Measurements from ENCODE around the gene CCM2L. TPM values are rescaled to one million over a fixed set of nuclear protein-coding genes. Genes with fewer than 3 reads are reported as not detected.

The CCM2L gene
- total and polyA plus RNA-seq, 9 of the 15 experiments (the other 6 are each of a cell fraction or from before 2014, with no cell fraction given), result 0.04 TPM; not detected in 8

- no peak for TF ChIP-seq SAP30 (IDR thresholded peaks at IDR 0.05; ENCODE audit: borderline replicate concordance, insufficient read depth, low read depth, low read length, poor library complexity, severe bottlenecking)
- TF ChIP-seq, protein P1, sequence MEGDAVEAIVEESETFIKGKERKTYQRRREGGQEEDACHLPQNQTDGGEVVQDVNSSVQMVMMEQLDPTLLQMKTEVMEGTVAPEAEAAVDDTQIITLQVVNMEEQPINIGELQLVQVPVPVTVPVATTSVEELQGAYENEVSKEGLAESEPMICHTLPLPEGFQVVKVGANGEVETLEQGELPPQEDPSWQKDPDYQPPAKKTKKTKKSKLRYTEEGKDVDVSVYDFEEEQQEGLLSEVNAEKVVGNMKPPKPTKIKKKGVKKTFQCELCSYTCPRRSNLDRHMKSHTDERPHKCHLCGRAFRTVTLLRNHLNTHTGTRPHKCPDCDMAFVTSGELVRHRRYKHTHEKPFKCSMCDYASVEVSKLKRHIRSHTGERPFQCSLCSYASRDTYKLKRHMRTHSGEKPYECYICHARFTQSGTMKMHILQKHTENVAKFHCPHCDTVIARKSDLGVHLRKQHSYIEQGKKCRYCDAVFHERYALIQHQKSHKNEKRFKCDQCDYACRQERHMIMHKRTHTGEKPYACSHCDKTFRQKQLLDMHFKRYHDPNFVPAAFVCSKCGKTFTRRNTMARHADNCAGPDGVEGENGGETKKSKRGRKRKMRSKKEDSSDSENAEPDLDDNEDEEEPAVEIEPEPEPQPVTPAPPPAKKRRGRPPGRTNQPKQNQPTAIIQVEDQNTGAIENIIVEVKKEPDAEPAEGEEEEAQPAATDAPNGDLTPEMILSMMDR (IDR thresholded peaks at IDR 0.05 in 2 of 3, conservative IDR thresholded peaks at IDR 0.05 in 1 of 3; ENCODE audit: insufficient read depth in 2 of 3, low read depth in 1 of 3, low read length in 3 of 3), result 0 out of 6 replicates have a peak, but pooled peaks of 1 of the 3 experiments have one; percentile 10
Observed at GRCh38 chr20:32019156-32019510, 8.9 kb downstream of the CCM2L start (continued).

DNA sequence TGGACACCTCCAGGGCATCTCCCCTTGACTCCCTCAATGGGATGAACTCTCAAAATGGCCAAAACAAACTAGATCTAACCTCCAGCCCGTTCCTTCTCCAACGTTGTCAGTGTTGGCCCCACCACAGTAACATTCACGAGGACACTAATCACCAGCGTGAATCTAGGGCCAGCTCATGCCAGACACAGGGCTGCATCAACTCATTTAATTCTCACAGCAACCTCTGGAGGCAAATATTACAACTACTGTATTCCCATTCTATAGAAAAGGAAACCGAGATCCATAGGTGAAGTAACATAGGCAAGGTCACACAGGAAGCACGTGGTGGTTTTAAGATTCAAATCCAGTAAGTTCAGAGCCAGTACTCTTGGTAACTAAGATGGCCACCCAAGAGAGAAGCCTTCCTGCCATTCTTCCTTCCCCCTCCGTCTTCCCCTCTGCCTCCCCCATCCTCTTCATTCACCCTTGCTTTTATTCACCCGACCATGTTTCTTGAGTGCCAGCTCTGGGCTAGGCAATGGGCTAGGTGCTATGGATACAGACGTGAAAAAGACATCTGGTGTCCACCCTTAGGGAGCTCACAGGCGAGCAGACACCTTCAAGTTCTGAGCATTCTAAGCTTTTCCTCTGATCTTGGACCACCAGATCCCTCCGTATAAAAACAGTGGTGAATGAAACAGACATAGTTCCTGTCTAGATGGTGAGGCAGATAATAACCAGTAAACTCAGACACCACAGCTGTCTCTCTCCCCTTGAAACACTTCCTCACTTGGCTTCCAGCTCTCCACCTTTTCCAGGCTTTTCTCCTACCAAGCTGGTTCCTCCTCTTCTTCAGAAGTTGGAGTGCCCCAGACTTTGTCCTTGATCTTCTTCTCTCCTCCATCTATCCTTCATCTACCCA, 9.6 kb downstream of the CCM2L start:
- H3K9me1 ChIP-seq (ENCODE audit: control insufficient read depth, insufficient read depth, low read length), result no peaks in the 10 kb centered on the region
- ChIA-PET POLR2A (no interaction called here), CTCF (ENCODE audit: low intra/inter-chr PET ratio) (interaction anchor here (0.6 kb wide), 1 partner anchor 167 kb away, joined by 3 read pairs; no protein-coding TSS in a partner anchor)
- H3K36me3 ChIP-seq (ENCODE audit: control insufficient read depth, insufficient read depth, low read length), result no peaks in the 10 kb centered on the region
- H3K27ac ChIP-seq (ENCODE audit: extremely low read depth, low read depth, low read length), result no peak overlapping the region
- 0 out of 2 replicates have a peak, but pooled peaks cover 11% of the 10 kb centered on the region for H4K20me1 ChIP-seq (replicated peaks; ENCODE audit: control insufficient read depth, insufficient read depth, low read length)
- 5% methylated on average over 11 of the region's 11 CpGs for WGBS (ENCODE audit: insufficient coverage, low coverage, missing lambda C conversion rate)
- no TSS peak for BruUV-seq (replicated peaks)
- peaks cover 6 to 19% of the 10 kb centered on the region in 2 experiments; a peak in 4 of 5 replicates for H3K4me1 ChIP-seq (replicated peaks in 1 of 2; ENCODE audit: control insufficient read depth in 2 of 2, insufficient read depth in 2 of 2, low read length in 2 of 2)
- ATAC-seq (no peak), DNase-seq (ENCODE audit: extremely low read depth in 1 of 4, low spot score in 3 of 4) (no peak), FAIRE-seq (no peak)
- H3K4me3 ChIP-seq, result peak overlapping the region; percentile 50; the same call in 1 of the 2 replicates
- peaks cover 25 to 62% of the 10 kb centered on the region in 2 experiments for H3K27me3 ChIP-seq (ENCODE audit: control insufficient read depth in 2 of 2, insufficient read depth in 2 of 2, low read length in 2 of 2)
- intact Hi-C loops (cut with micrococcal nuclease), result loop anchor here (5.0 kb wide), 1 partner anchor 68 kb away; the partner anchor contains the start of gene PDRG1
- peak overlapping the region; percentile 55; the same call in 1 of the 2 replicates for H2AFZ ChIP-seq (ENCODE audit: low read depth, low read length)
- peak overlapping the region; percentile 52 for H3K4me2 ChIP-seq (ENCODE audit: insufficient read depth, low read length)
- H3K79me2 ChIP-seq (ENCODE audit: control insufficient read depth, insufficient read depth, low read length), result no peaks in the 10 kb centered on the region
- no peak overlapping the region for H3K9ac ChIP-seq (ENCODE audit: insufficient read depth in 1 of 2, low read depth in 2 of 2, low read length in 2 of 2)
- in situ Hi-C loops (cut with MboI), result loop anchor here (10.0 kb wide), 1 partner anchor 165 kb away; no protein-coding TSS in a partner anchor
- H3K9me3 ChIP-seq (replicated peaks; ENCODE audit: control insufficient read depth, insufficient read depth, low read depth, low read length), result no peaks in the 10 kb centered on the region
- TF ChIP-seq L3MBTL2 (IDR thresholded peaks at IDR 0.05), result peak; percentile 41; the same call in 1 of the 2 replicates
- TF ChIP-seq SPI1 (IDR thresholded peaks at IDR 0.05; ENCODE audit: borderline replicate concordance, low read depth, low read length), result 0 out of 2 replicates have a peak, but pooled peaks have one; percentile 4
- TF ChIP-seq, protein P2, sequence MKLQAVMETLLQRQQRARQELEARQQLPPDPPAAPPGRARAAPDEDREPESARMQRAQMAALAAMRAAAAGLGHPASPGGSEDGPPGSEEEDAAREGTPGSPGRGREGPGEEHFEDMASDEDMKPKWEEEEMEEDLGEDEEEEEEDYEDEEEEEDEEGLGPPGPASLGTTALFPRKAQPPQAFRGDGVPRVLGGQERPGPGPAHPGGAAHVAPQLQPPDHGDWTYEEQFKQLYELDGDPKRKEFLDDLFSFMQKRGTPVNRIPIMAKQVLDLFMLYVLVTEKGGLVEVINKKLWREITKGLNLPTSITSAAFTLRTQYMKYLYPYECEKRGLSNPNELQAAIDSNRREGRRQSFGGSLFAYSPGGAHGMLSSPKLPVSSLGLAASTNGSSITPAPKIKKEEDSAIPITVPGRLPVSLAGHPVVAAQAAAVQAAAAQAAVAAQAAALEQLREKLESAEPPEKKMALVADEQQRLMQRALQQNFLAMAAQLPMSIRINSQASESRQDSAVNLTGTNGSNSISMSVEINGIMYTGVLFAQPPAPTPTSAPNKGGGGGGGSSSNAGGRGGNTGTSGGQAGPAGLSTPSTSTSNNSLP (IDR thresholded peaks at IDR 0.05; ENCODE audit: borderline replicate concordance, low read depth, low read length), result no peak
- TF ChIP-seq ESRRA (IDR thresholded peaks at IDR 0.05; ENCODE audit: borderline replicate concordance, low read depth), result peak; percentile 51; the same call in 1 of the 2 replicates

Measured in K562 (cell line).